ENCODE measurements around the gene LBX1.

Gene LBX1

GRCh38 chr10:101224910-101225823 lies 4.1 kb downstream of the LBX1 start:
- no peak for DNase-seq

- DNase-seq: no peak
Measured at GRCh38 chr10:101224060-101224909, 5.0 kb downstream of the LBX1 start.

- no peak for DNase-seq
Measured at GRCh38 chr10:101223274-101224059, 5.8 kb downstream of the LBX1 start.

GRCh38 chr10:101222683-101223273 lies 6.5 kb downstream of the LBX1 start:
- peak in 1 of 2 donors; percentile 13 for DNase-seq

- DNase-seq: no peak
Measured at GRCh38 chr10:101221963-101222531, 7.2 kb downstream of the LBX1 start.

- no peak for DNase-seq
Measured at GRCh38 chr10:101221549-101221948, 7.7 kb downstream of the LBX1 start.

- DNase-seq: no peak
Measured at GRCh38 chr10:101219946-101220451, 9.3 kb downstream of the LBX1 start.

GRCh38 chr10:101219139-101219945 lies 9.9 kb downstream of the LBX1 start:
- DNase-seq: no peak

GRCh38 chr10:101218351-101219138 lies 10.7 kb downstream of the LBX1 start:
- no peak for DNase-seq

- DNase-seq: no peak
Measured at GRCh38 chr10:101217450-101218281, 11.6 kb downstream of the LBX1 start.

- no peak for DNase-seq
Measured at GRCh38 chr10:101217044-101217425, 12.2 kb downstream of the LBX1 start.

- DNase-seq: no peak
Measured at GRCh38 chr10:101216207-101217043, 12.8 kb downstream of the LBX1 start.

GRCh38 chr10:101215397-101216206 lies 13.7 kb downstream of the LBX1 start:
- DNase-seq: no peak

- peak; percentile 61 to 76 for DNase-seq
Measured at GRCh38 chr10:101214446-101215396, 14.5 kb downstream of the LBX1 start.

- DNase-seq: no peak
Measured at GRCh38 chr10:101208543-101208942, 20.7 kb downstream of the LBX1 start.

GRCh38 chr10:101207026-101207425 lies 22.2 kb downstream of the LBX1 start:
- no peak for DNase-seq

Data from CD4-positive, alpha-beta T cell treated with Interferon alpha-2 for 1 hour (primary cell).